CD14-positive monocyte (primary cell): ENCODE measurements around the gene HSPBAP1. TPM values are rescaled to one million over a fixed set of nuclear protein-coding genes. Genes with fewer than 3 reads are reported as not detected.

Experiments used
- DNase-seq, 3 donors: peaks; one replicate each; pipeline ENCODE4 v3.0.0-alpha.2; 2011 to 2022
- H2AFZ ChIP-seq: 2 replicates; pipeline ENCODE4 v1.6.0; 2012; ENCODE audit warnings: mild to moderate bottlenecking, low read depth, low read length, inconsistent platforms; ENCODE audit not compliant: insufficient read depth, poor library complexity, severe bottlenecking
- H3K27ac ChIP-seq, 2 donors: 1 replicate in 1 of 2; 2 replicates in 1 of 2; pipeline ENCODE4 v1.5.1; 2012 to 2013; ENCODE audit warnings: low read length in 2 of 2, control low read depth in 1 of 2, inconsistent platforms in 1 of 2, low read depth in 1 of 2, mild to moderate bottlenecking in 1 of 2
- H3K27me3 ChIP-seq, 2 donors: one replicate each; pipeline versions ENCODE4 v1.6.0 to v1.6.1; 2011 to 2013; ENCODE audit warnings: low read length in 2 of 2; ENCODE audit not compliant: control insufficient read depth in 2 of 2, insufficient read depth in 2 of 2
- H3K36me3 ChIP-seq, 2 donors: replicated peaks in 1 of 2; 1 replicate in 1 of 2; 2 replicates in 1 of 2; pipeline versions ENCODE4 v1.5.1 to v1.6.1; 2012 to 2013; ENCODE audit warnings: low read length in 2 of 2, control low read depth in 1 of 2, inconsistent platforms in 1 of 2, mild to moderate bottlenecking in 1 of 2; ENCODE audit not compliant: insufficient read depth in 2 of 2, control insufficient read depth in 1 of 2
- H3K4me1 ChIP-seq, 2 donors: 1 replicate in 1 of 2; 2 replicates in 1 of 2; pipeline versions ENCODE4 v1.5.1 to v1.6.1; 2012 to 2013; ENCODE audit warnings: low read length in 2 of 2, control low read depth in 1 of 2, inconsistent platforms in 1 of 2, mild to moderate bottlenecking in 1 of 2, moderate library complexity in 1 of 2; ENCODE audit not compliant: insufficient read depth in 2 of 2, control insufficient read depth in 1 of 2
- H3K4me2 ChIP-seq: replicated peaks from 2 replicates; pipeline ENCODE3; 2012; ENCODE audit warnings: low read length, moderate library complexity, mild to moderate bottlenecking; ENCODE audit not compliant: poor library complexity, severe bottlenecking; ENCODE audit errors: extremely low read depth
- H3K4me3 ChIP-seq, 3 experiments: fragments of 200-600 bp in 1 of 3; sonication (generic) in 1 of 3; replicated peaks in 1 of 3; 1 replicate in 2 of 3; 2 replicates in 1 of 3; pipeline ENCODE4 v1.5.1; 2011 to 2013; ENCODE audit warnings: low read length in 3 of 3, mild to moderate bottlenecking in 3 of 3, control low read depth in 2 of 3, low read depth in 2 of 3, inconsistent platforms in 1 of 3, moderate library complexity in 1 of 3
- H3K79me2 ChIP-seq: 2 replicates; pipeline ENCODE4 v1.6.0; 2012; ENCODE audit warnings: mild to moderate bottlenecking, control low read depth, inconsistent platforms, low read length, moderate library complexity; ENCODE audit not compliant: insufficient read depth
- H3K9ac ChIP-seq: 2 replicates; pipeline ENCODE4 v1.6.0; 2017; ENCODE audit warnings: low read length, mild to moderate bottlenecking; ENCODE audit not compliant: insufficient read depth, poor library complexity, severe bottlenecking
- H3K9me3 ChIP-seq, 2 donors: replicated peaks in 1 of 2; 1 replicate in 1 of 2; 2 replicates in 1 of 2; pipeline versions ENCODE4 v1.5.1 to v1.6.1; 2012 to 2013; ENCODE audit warnings: low read length in 2 of 2, control low read depth in 1 of 2; ENCODE audit not compliant: control insufficient read depth in 1 of 2, insufficient read depth in 1 of 2
- H4K20me1 ChIP-seq: 2 replicates; pipeline ENCODE4 v1.6.0; 2012; ENCODE audit warnings: mild to moderate bottlenecking, low read length, control low read depth, moderate library complexity; ENCODE audit not compliant: insufficient read depth
- H3K27ac Mint-ChIP-seq, 7 donors: one replicate each; pipeline ENCODE4 v1.8.0; 2020; ENCODE audit warnings: mild to moderate bottlenecking in 7 of 7, mixed read lengths in 7 of 7, moderate library complexity in 6 of 7, inconsistent platforms in 2 of 7
- H3K27me3 Mint-ChIP-seq, 3 donors: one replicate each; pipeline ENCODE4 v1.8.0; 2021 to 2022; ENCODE audit warnings: low read depth in 3 of 3, mild to moderate bottlenecking in 3 of 3, mixed read lengths in 3 of 3, moderate library complexity in 3 of 3, inconsistent platforms in 1 of 3
- H3K36me3 Mint-ChIP-seq, 2 donors: one replicate each; pipeline ENCODE4 v1.8.0; 2020; ENCODE audit warnings: mixed read lengths in 2 of 2, inconsistent platforms in 1 of 2, mild to moderate bottlenecking in 1 of 2
- H3K4me1 Mint-ChIP-seq: one replicate; pipeline ENCODE4 v1.8.0; 2020; ENCODE audit warnings: mild to moderate bottlenecking, mixed read lengths
- H3K4me3 Mint-ChIP-seq, 2 donors: one replicate each; pipeline ENCODE4 v1.8.0; 2020; ENCODE audit warnings: mild to moderate bottlenecking in 2 of 2, mixed read lengths in 2 of 2, moderate library complexity in 1 of 2
- H3K9me3 Mint-ChIP-seq, 7 donors: one replicate each; pipeline ENCODE4 v1.8.0; 2020 to 2022; ENCODE audit warnings: mixed read lengths in 7 of 7, mild to moderate bottlenecking in 6 of 7, moderate library complexity in 6 of 7, inconsistent platforms in 2 of 7
- WGBS: methylation state at CpG from one replicate; pipeline ENCODE4 v1.1.5; 2013; ENCODE audit warnings: missing lambda C conversion rate; ENCODE audit not compliant: insufficient coverage; 5-methylcytosine and 5-hydroxymethylcytosine counted together
- intact Hi-C, 2 donors: fragments of 100-400 bp; cut with micrococcal nuclease; formaldehyde crosslinking; loops; one replicate each; pipeline versions ENCODE4 v1.15.0 to v1.15.1; 2023
- polyA plus RNA-seq, 3 donors: library from polyadenylated mRNA; depleted of rRNA in 1 of 3; unstranded in 2 of 3; stranded (reverse) in 1 of 3; fragments of 300-500 nt in 2 of 3; fragments of >200 nt in 1 of 3; fragmentation: Illumina TruSeq in 2 of 3; gene quantifications; 1 replicate in 2 of 3; 2 replicates in 1 of 3; pipeline ENCODE4 v1.2.3, GENCODE V29; 2012 to 2021
- TF ChIP-seq, protein P1 (sequence below): fragments of 200-600 bp; IDR thresholded peaks from one replicate; pipeline ENCODE4 v1.8.0; 2022; ENCODE audit warnings: antibody characterized with exemption, mild to moderate bottlenecking

Gene HSPBAP1
- polyA plus RNA-seq, 3 donors = 11.7 to 48.2 (median 11.9) TPM

DNA sequence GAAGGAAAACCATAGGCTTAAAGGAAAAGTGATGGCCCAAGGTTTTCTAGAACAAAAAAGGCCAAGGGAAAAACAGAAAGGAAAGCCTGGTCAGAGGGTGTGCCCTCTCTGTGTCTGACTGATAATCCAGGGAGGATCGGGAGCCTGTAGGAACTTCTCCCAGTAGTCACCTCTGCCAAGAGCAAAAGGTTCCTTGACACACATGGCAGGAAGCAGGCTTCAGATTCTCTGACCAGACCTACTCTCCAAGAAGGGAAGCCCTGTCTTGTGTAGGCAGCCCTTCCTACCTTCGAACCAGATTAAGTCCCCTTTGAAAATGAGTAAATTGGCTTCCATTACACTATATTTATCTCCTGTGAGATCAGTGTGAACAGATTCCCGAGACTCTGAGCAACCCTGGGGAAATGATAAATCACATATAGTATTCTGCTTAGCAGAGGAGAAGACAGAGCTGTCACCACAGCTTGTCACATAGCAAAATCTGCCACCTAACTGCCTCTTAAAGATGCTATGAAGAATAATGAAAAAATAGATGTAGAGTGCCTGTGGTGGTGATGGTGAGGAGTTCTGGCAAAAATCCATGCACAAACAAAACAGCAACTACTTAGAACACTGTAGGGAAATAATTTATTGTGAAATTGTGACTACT, 74.2 kb downstream of the HSPBAP1 start:
- Histone ChIP-seq H3K36me3 (peaks cover 60 to 99% of the 10 kb centered on the region in 2 donors), H3K9me3 (no peaks in the 10 kb centered on the region), H3K9ac (no peak overlapping the region), H3K4me3 (no peak overlapping the region), H2AFZ (no peak overlapping the region), H4K20me1 (peaks cover 31% of the 10 kb centered on the region), H3K27ac (peak overlapping the region in 1 of 2 donors; percentile 16), H3K4me2 (no peak overlapping the region), H3K79me2 (no peaks in the 10 kb centered on the region), H3K4me1 (peaks cover 0 to 6% of the 10 kb centered on the region in 2 donors), H3K27me3 (no peaks in the 10 kb centered on the region)
- Mint-ChIP-seq H3K27ac (peak overlapping the region in 1 of 7 donors; percentile 21), H3K36me3 (peaks cover 77 to 89% of the 10 kb centered on the region in 2 donors), H3K4me3 (no peak overlapping the region), H3K27me3 (no peaks in the 10 kb centered on the region), H3K9me3 (peaks cover 0 to 3% (median 0%) of the 10 kb centered on the region in 7 donors), H3K4me1 (peaks cover 7% of the 10 kb centered on the region)
- intact Hi-C loops = no loop called here
- 100% methylated on average over 1 of the region's 3 CpGs for WGBS
- TF ChIP-seq, protein P1, sequence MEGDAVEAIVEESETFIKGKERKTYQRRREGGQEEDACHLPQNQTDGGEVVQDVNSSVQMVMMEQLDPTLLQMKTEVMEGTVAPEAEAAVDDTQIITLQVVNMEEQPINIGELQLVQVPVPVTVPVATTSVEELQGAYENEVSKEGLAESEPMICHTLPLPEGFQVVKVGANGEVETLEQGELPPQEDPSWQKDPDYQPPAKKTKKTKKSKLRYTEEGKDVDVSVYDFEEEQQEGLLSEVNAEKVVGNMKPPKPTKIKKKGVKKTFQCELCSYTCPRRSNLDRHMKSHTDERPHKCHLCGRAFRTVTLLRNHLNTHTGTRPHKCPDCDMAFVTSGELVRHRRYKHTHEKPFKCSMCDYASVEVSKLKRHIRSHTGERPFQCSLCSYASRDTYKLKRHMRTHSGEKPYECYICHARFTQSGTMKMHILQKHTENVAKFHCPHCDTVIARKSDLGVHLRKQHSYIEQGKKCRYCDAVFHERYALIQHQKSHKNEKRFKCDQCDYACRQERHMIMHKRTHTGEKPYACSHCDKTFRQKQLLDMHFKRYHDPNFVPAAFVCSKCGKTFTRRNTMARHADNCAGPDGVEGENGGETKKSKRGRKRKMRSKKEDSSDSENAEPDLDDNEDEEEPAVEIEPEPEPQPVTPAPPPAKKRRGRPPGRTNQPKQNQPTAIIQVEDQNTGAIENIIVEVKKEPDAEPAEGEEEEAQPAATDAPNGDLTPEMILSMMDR = no peak
- no peak for DNase-seq

DNA sequence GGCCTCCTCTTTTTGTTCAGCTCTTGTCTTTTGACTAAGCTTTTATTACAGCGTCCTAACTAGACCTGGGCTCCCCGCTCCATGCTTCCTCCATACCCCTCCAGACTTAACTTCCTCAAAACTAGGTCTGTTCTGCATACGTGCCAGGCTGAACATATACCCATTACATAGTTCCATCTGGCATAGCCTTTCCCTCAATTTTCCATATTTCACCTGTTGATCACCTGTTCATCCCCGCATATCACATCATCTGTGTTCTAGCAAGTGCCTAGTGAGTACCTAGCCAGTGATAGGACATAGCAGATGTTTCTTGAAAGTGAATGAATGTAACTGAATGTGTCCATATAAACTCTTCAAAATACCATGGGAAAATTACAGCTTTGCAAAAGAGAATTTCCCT, 77.0 kb downstream of the HSPBAP1 start:
- H3K36me3 Mint-ChIP-seq = peaks cover 88 to 95% of the 10 kb centered on the region in 2 donors
- no peaks in the 10 kb centered on the region for H3K9me3 Mint-ChIP-seq
- H3K27ac Mint-ChIP-seq = peak overlapping the region in 2 of 7 donors; percentile 36 to 47

More for the DNA sequence above, 77.0 kb downstream of the HSPBAP1 start:
- Mint-ChIP-seq H3K4me3 (no peak overlapping the region), H3K4me1 (peaks cover 6% of the 10 kb centered on the region), H3K27me3 (no peaks in the 10 kb centered on the region)
- intact Hi-C loops = no loop called here
- Histone ChIP-seq H3K4me2 (no peak overlapping the region), H2AFZ (no peak overlapping the region), H3K36me3 (peaks cover 81 to 100% of the 10 kb centered on the region in 2 donors), H3K4me3 (no peak overlapping the region), H3K27me3 (no peaks in the 10 kb centered on the region), H3K9ac (no peak overlapping the region), H3K9me3 (no peaks in the 10 kb centered on the region), H4K20me1 (peaks cover 55% of the 10 kb centered on the region), H3K79me2 (no peaks in the 10 kb centered on the region), H3K27ac (no peak overlapping the region), H3K4me1 (peaks cover 0 to 6% of the 10 kb centered on the region in 2 donors)
- 64% methylated on average over 2 of the region's 4 CpGs for WGBS
- no peak for DNase-seq
- TF ChIP-seq, protein P1 = no peak
